Measurements from ENCODE around the gene EIF2B2. TPM values are rescaled to one million over a fixed set of nuclear protein-coding genes. Genes with fewer than 3 reads are reported as not detected.

Gene EIF2B2
- total RNA-seq, 1 donor from 2014 or later = 33.2 TPM

- no peak for DNase-seq (ENCODE audit: low spot score)
Observed at GRCh38 chr14:74973905-74974363, 28.8 kb upstream of the EIF2B2 start.

- DNase-seq (ENCODE audit: low spot score) = no peak
Observed at GRCh38 chr14:74974364-74975058, 28.2 kb upstream of the EIF2B2 start.

- no peak for DNase-seq (ENCODE audit: low spot score)
Observed at GRCh38 chr14:74975059-74975810, 27.5 kb upstream of the EIF2B2 start.

GRCh38 chr14:74976264-74977113 is 26.2 kb upstream of the EIF2B2 start:
- DNase-seq (ENCODE audit: low spot score) = no peak

- DNase-seq (ENCODE audit: low spot score) = no peak
Observed at GRCh38 chr14:74977164-74977900, 25.4 kb upstream of the EIF2B2 start.

GRCh38 chr14:74977901-74978385 is 24.8 kb upstream of the EIF2B2 start:
- no peak for DNase-seq (ENCODE audit: low spot score)

GRCh38 chr14:74978416-74978947 is 24.2 kb upstream of the EIF2B2 start:
- no peak for DNase-seq (ENCODE audit: low spot score)

GRCh38 chr14:74979029-74979428 is 23.7 kb upstream of the EIF2B2 start:
- DNase-seq (ENCODE audit: low spot score) = peak; percentile 1

- DNase-seq (ENCODE audit: low spot score) = peak; percentile 85
Observed at GRCh38 chr14:74979442-74980397, 23.0 kb upstream of the EIF2B2 start.

GRCh38 chr14:74980398-74980730 is 22.4 kb upstream of the EIF2B2 start:
- no peak for DNase-seq (ENCODE audit: low spot score)

- no peak for DNase-seq (ENCODE audit: low spot score)
Observed at GRCh38 chr14:74980731-74981461, 21.8 kb upstream of the EIF2B2 start.

- no peak for DNase-seq (ENCODE audit: low spot score)
Observed at GRCh38 chr14:74981462-74981782, 21.3 kb upstream of the EIF2B2 start.

GRCh38 chr14:74981833-74982232 is 20.9 kb upstream of the EIF2B2 start:
- DNase-seq (ENCODE audit: low spot score) = no peak

GRCh38 chr14:74982661-74983060 is 20.1 kb upstream of the EIF2B2 start:
- no peak for DNase-seq (ENCODE audit: low spot score)

GRCh38 chr14:74983343-74983742 is 19.4 kb upstream of the EIF2B2 start:
- DNase-seq (ENCODE audit: low spot score) = no peak

- DNase-seq (ENCODE audit: low spot score) = no peak
Observed at GRCh38 chr14:74984236-74985027, 18.3 kb upstream of the EIF2B2 start.

- no peak for DNase-seq (ENCODE audit: low spot score)
Observed at GRCh38 chr14:74985028-74985310, 17.8 kb upstream of the EIF2B2 start.

GRCh38 chr14:74985806-74986205 is 16.9 kb upstream of the EIF2B2 start:
- DNase-seq (ENCODE audit: low spot score) = no peak

Measured in mesenteric fat pad (tissue), 1 donor.